ENCODE results near the gene FGR. TPM values are rescaled to one million over a fixed set of nuclear protein-coding genes. Genes with fewer than 3 reads are reported as not detected.
A peak's percentile ranks its signal among the peaks of the same experiment; 100 is the strongest.

FGR gene
- total RNA-seq, 1 donor from 2014 or later, result 0.21 TPM

- DNase-seq (ENCODE audit: low spot score), result no peak
- no peaks in the 10 kb centered on the region for H3K27me3 Mint-ChIP-seq (ENCODE audit: insufficient read depth)
- peaks cover 55% of the 10 kb centered on the region for H3K4me1 Mint-ChIP-seq (ENCODE audit: low read depth)
- H3K9me3 Mint-ChIP-seq, result no peaks in the 10 kb centered on the region
- intact Hi-C loops (cut with micrococcal nuclease), result no loop called here
- H3K36me3 Mint-ChIP-seq (ENCODE audit: low read depth), result peaks cover 31% of the 10 kb centered on the region
- no peak overlapping the region for H3K27ac Mint-ChIP-seq
- no peak overlapping the region for H3K4me3 Mint-ChIP-seq
These were observed 31.8 kb upstream of the FGR start for GRCh38 chr1:27666791-27667254.

DNA sequence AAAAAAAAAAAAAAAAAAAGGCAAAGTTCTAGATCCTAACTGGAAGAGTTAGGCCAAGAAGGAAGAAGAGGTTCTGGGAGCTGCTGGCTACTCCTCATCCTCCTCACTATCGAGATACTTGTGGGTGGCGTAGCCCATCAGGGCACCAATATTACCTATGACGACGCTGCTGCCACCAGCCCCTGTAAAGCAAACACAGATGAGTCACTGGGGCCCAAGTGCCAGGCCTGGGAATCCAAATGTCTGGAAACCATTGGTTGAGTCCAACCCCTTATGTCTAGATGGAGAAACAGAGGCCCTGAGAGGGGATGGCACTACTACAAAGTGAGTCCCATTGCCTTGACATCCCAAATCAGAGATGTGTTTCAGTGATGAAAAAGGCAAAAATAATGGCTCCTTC is 31.3 kb upstream of the FGR start:
- intact Hi-C loops (cut with micrococcal nuclease), result no loop called here
- Mint-ChIP-seq H3K27ac (no peak overlapping the region), H3K4me3 (no peak overlapping the region), H3K4me1 (ENCODE audit: low read depth) (peaks cover 56% of the 10 kb centered on the region), H3K27me3 (ENCODE audit: insufficient read depth) (no peaks in the 10 kb centered on the region), H3K36me3 (ENCODE audit: low read depth) (peaks cover 33% of the 10 kb centered on the region), H3K9me3 (no peaks in the 10 kb centered on the region)
- no peak for DNase-seq (ENCODE audit: low spot score)

DNA sequence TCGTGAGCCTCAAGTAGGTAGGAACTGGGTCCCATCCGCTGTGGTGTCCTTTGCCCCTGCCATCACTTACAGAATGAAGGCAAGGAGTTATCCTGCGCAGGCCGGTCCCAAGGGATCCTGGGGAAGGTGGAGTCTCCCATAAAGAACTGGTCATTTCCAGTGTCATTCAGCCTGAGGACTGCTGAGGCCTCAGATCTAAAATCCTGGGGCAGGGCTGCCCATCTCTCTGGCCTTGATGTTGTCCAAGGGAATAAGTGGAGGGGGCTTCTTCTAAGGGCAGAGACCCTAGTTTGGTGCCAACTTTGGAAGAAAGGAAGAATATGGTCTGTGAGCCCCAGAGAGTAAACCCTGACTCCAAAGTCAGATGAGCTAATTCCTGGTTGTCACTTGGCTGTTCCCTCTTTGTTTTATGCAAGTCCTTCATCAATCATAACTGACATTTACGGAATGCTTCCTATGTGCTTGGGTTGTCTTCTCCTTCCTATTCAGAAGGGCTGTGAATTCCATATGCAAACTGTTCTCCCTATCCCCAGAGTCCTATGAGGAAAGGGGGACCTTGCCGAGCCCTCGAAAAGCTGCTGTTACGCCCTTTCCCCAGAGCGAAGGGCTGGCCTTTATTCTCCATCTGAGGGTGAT is 30.1 kb upstream of the FGR start:
- H3K27me3 Mint-ChIP-seq (ENCODE audit: insufficient read depth), result no peaks in the 10 kb centered on the region
- intact Hi-C loops (cut with micrococcal nuclease), result no loop called here
- H3K4me3 Mint-ChIP-seq, result no peak overlapping the region
- H3K9me3 Mint-ChIP-seq, result no peaks in the 10 kb centered on the region
- no peak overlapping the region for H3K27ac Mint-ChIP-seq
- peaks cover 56% of the 10 kb centered on the region for H3K4me1 Mint-ChIP-seq (ENCODE audit: low read depth)
- DNase-seq (ENCODE audit: low spot score), result no peak
- peaks cover 34% of the 10 kb centered on the region for H3K36me3 Mint-ChIP-seq (ENCODE audit: low read depth)

- Mint-ChIP-seq H3K9me3 (no peaks in the 10 kb centered on the region), H3K27ac (no peak overlapping the region), H3K36me3 (ENCODE audit: low read depth) (peaks cover 34% of the 10 kb centered on the region), H3K4me1 (ENCODE audit: low read depth) (peaks cover 53% of the 10 kb centered on the region), H3K4me3 (no peak overlapping the region), H3K27me3 (ENCODE audit: insufficient read depth) (no peaks in the 10 kb centered on the region)
- no peak for DNase-seq (ENCODE audit: low spot score)
- intact Hi-C loops (cut with micrococcal nuclease), result no loop called here
These were observed 29.3 kb upstream of the FGR start for GRCh38 chr1:27664291-27664690.

DNA sequence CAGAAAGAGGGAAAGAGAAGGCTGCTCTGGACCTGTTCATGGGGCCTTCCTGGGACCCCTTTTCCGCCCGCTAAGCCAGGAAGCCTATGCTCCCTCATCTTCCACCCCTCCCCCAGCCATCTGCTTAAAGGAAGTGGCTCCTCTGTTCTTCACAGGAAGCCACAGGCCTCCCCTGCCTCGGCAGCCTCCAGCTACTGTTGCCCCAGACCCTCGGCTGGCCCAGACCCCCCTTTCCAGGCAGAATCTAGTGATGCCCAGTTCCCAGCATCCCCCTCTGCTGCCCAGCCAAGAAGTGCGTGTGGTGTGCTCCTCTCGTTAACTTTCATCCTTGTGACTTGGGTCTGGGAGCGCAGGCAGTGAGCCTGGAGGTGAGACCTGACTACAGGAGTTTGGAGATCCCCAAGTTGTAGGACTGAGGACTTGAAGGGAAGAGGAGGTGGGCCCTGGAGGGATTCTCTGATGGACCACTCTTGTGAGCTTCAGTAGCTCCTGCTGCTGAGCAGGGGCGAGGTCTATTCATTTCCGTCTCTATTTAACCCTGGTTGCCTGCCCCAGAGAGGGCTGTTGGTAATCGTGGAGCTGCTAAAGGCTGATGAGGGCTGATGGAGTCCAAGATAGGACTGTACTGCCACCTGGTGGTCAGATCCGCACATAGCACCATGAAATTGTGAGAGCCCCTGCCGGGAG is 27.9 kb upstream of the FGR start:
- Mint-ChIP-seq H3K4me3 (peak overlapping the region; percentile 70), H3K9me3 (no peaks in the 10 kb centered on the region), H3K27me3 (ENCODE audit: insufficient read depth) (no peaks in the 10 kb centered on the region), H3K4me1 (ENCODE audit: low read depth) (peaks cover 59% of the 10 kb centered on the region), H3K27ac (peak overlapping the region; percentile 97), H3K36me3 (ENCODE audit: low read depth) (peaks cover 31% of the 10 kb centered on the region)
- intact Hi-C loops (cut with micrococcal nuclease), result loop anchor here (1.0 kb wide), 10 partner anchors 19 to 341 kb away; partner anchors contain the start of genes GPR3 and TMEM222
- peak; percentile 83 for DNase-seq (ENCODE audit: low spot score)

- Mint-ChIP-seq H3K27ac (peak overlapping the region; percentile 97), H3K9me3 (no peaks in the 10 kb centered on the region), H3K4me1 (ENCODE audit: low read depth) (peaks cover 55% of the 10 kb centered on the region), H3K27me3 (ENCODE audit: insufficient read depth) (no peaks in the 10 kb centered on the region), H3K36me3 (ENCODE audit: low read depth) (peaks cover 27% of the 10 kb centered on the region), H3K4me3 (peak overlapping the region; percentile 70)
- DNase-seq (ENCODE audit: low spot score), result no peak
- intact Hi-C loops (cut with micrococcal nuclease), result no loop called here
These were observed 27.3 kb upstream of the FGR start for GRCh38 chr1:27662261-27662660.

GRCh38 chr1:27661412-27662075 is 26.6 kb upstream of the FGR start:
- peaks cover 22% of the 10 kb centered on the region for H3K36me3 Mint-ChIP-seq (ENCODE audit: low read depth)
- H3K27me3 Mint-ChIP-seq (ENCODE audit: insufficient read depth), result no peaks in the 10 kb centered on the region
- H3K27ac Mint-ChIP-seq, result peak overlapping the region; percentile 99
- peaks cover 55% of the 10 kb centered on the region for H3K4me1 Mint-ChIP-seq (ENCODE audit: low read depth)
- no peaks in the 10 kb centered on the region for H3K9me3 Mint-ChIP-seq
- no peak for DNase-seq (ENCODE audit: low spot score)
- intact Hi-C loops (cut with micrococcal nuclease), result no loop called here
- peak overlapping the region; percentile 6 for H3K4me3 Mint-ChIP-seq

DNA sequence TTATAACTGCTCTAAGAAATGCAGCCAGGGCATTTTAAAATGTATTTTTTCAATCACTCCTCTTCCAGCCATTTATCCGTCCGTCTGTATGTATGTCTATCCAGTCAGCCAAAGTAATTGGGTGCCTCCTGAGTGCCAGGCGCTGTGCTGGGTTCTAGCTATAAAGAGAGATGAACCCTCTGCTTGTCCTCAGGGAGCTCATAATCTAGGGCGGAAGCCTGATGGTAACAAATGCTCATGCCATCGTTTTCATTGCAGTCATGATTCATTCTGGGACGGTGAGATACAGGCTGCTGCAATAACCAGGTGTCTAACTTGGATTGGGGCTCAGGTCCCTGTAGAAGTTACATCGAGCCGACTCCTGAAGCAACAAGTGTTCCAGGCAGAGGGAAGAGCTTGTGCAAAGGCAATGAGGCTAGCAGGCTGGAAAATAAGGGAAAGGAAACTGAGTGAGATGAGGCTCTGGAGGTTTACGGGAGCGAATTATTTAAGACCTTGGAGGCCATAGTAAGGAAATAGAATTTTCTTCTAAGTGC is 25.4 kb upstream of the FGR start:
- Mint-ChIP-seq H3K27me3 (ENCODE audit: insufficient read depth) (no peaks in the 10 kb centered on the region), H3K36me3 (ENCODE audit: low read depth) (peaks cover 15% of the 10 kb centered on the region), H3K9me3 (no peaks in the 10 kb centered on the region), H3K4me3 (peak overlapping the region; percentile 91), H3K4me1 (ENCODE audit: low read depth) (peaks cover 66% of the 10 kb centered on the region), H3K27ac (peak overlapping the region; percentile 99)
- intact Hi-C loops (cut with micrococcal nuclease), result loop anchor here (1.0 kb wide), 1 partner anchor 12 kb away; the partner anchor contains the start of gene IFI6
- DNase-seq (ENCODE audit: low spot score), result no peak

DNA sequence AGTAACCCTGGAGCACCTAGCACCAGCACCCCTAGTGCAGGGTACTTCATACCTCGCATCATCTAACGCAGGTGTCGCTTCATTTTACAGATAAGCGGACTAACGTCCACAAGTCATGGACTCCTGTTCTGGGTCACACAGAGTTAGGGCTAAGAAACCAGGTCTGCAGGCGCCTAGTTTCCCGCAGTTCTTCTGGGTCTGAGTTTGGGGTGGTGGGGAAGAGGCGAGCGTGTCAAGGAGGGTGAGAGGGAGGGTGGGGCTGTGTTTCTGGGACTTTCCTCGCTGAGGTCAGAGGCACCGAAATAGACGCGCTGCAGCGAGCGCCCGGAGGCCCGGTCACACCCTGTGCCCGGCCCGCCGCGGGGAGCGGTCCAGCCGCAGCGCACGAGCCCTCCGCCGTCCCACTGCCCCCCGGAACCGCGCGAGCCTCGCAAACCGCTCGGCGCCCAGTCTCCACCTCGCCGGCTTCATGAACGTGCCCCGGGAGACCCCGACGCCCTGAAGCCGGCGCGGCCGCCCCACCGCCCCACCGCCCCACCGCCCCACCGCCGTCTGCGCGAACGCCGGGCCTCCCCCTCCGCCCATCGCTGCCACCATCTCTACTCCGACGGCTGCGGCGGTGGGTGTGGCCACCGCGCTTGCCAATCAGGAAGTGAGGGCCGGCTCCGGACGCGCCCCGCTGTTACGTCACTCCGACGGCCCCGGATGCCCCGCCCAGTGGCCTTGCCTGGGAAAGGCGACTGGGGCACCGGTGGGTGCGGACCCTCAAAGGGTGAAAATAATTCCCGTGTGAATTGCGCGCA is 24.7 kb upstream of the FGR start:
- H3K36me3 Mint-ChIP-seq (ENCODE audit: low read depth), result peaks cover 9% of the 10 kb centered on the region
- peak overlapping the region; percentile 91 for H3K4me3 Mint-ChIP-seq
- H3K27me3 Mint-ChIP-seq (ENCODE audit: insufficient read depth), result no peaks in the 10 kb centered on the region
- no peaks in the 10 kb centered on the region for H3K9me3 Mint-ChIP-seq
- intact Hi-C loops (cut with micrococcal nuclease), result loop anchor here (1.0 kb wide), 3 partner anchors 9 to 27 kb away; partner anchors contain the start of gene IFI6
- peak; percentile 90 for DNase-seq (ENCODE audit: low spot score)
- H3K27ac Mint-ChIP-seq, result peak overlapping the region; percentile 99
- peaks cover 72% of the 10 kb centered on the region for H3K4me1 Mint-ChIP-seq (ENCODE audit: low read depth)

- intact Hi-C loops (cut with micrococcal nuclease), result loop anchor here (1.0 kb wide), 2 partner anchors 9 to 27 kb away; no protein-coding TSS in a partner anchor
- peak overlapping the region; percentile 85 for H3K4me3 Mint-ChIP-seq
- peaks cover 72% of the 10 kb centered on the region for H3K4me1 Mint-ChIP-seq (ENCODE audit: low read depth)
- peak overlapping the region; percentile 97 for H3K27ac Mint-ChIP-seq
- H3K27me3 Mint-ChIP-seq (ENCODE audit: insufficient read depth), result no peaks in the 10 kb centered on the region
- H3K36me3 Mint-ChIP-seq (ENCODE audit: low read depth), result peaks cover 9% of the 10 kb centered on the region
- no peak for DNase-seq (ENCODE audit: low spot score)
- no peaks in the 10 kb centered on the region for H3K9me3 Mint-ChIP-seq
These were observed 24.0 kb upstream of the FGR start for GRCh38 chr1:27658951-27659496.

- Mint-ChIP-seq H3K4me3 (no peak overlapping the region), H3K36me3 (ENCODE audit: low read depth) (peaks cover 1% of the 10 kb centered on the region), H3K27ac (peak overlapping the region; percentile 76), H3K4me1 (ENCODE audit: low read depth) (peaks cover 53% of the 10 kb centered on the region), H3K27me3 (ENCODE audit: insufficient read depth) (no peaks in the 10 kb centered on the region), H3K9me3 (no peaks in the 10 kb centered on the region)
- DNase-seq (ENCODE audit: low spot score), result no peak
- intact Hi-C loops (cut with micrococcal nuclease), result no loop called here
These were observed 21.3 kb upstream of the FGR start for GRCh38 chr1:27656157-27656893.

Measured in activated T-helper 1 cell treated with anti-CD3 and anti-CD28 coated beads, Interleukin-12 subunit alpha, Interleukin-12 subunit beta, Interleukin-2, Interleukin-4 antibody, amounts not matched to agents 30 ng/mL and 10 ng/mL and 1 ng/mL, durations not matched to agents 14 hours and 24 hours and 36 hours (primary cell).